Thymus (tissue), 14 donors: ENCODE measurements around the gene GAPDHS. TPM values are rescaled to one million over a fixed set of nuclear protein-coding genes. Genes with fewer than 3 reads are reported as not detected.

Experiments
- DNase-seq, 9 donors: peaks; one replicate each; pipeline ENCODE4 v3.0.0-alpha.2; 2013; ENCODE audit warnings: low spot score in 9 of 9, low read depth in 6 of 9, missing footprints in 1 of 9
- H3K27ac ChIP-seq, 2 donors: one replicate each; pipeline ENCODE4 v1.5.1; 2013; ENCODE audit warnings: control low read depth in 1 of 2, low read depth in 1 of 2, low read length in 1 of 2, mild to moderate bottlenecking in 1 of 2, moderate library complexity in 1 of 2
- H3K27me3 ChIP-seq, 2 donors: one replicate each; pipeline ENCODE4 v1.5.1; 2013; ENCODE audit warnings: low read length in 1 of 2; ENCODE audit not compliant: control insufficient read depth in 2 of 2, insufficient read depth in 1 of 2
- H3K36me3 ChIP-seq, 2 donors: one replicate each; pipeline ENCODE4 v1.5.1; 2013; ENCODE audit warnings: low read length in 1 of 2, mild to moderate bottlenecking in 1 of 2, moderate library complexity in 1 of 2; ENCODE audit not compliant: control insufficient read depth in 2 of 2, insufficient read depth in 2 of 2
- H3K4me1 ChIP-seq, 2 donors: one replicate each; pipeline ENCODE4 v1.5.1; 2013; ENCODE audit warnings: low read length in 2 of 2; ENCODE audit not compliant: control insufficient read depth in 2 of 2, insufficient read depth in 2 of 2
- H3K4me3 ChIP-seq, 2 donors: one replicate each; pipeline ENCODE4 v1.5.1; 2013; ENCODE audit warnings: low read length in 2 of 2, control low read depth in 1 of 2, mild to moderate bottlenecking in 1 of 2
- H3K9me3 ChIP-seq, 2 donors: one replicate each; pipeline ENCODE4 v1.5.1; 2013; ENCODE audit warnings: low read length in 1 of 2, mild to moderate bottlenecking in 1 of 2; ENCODE audit not compliant: control insufficient read depth in 2 of 2, insufficient read depth in 1 of 2
- WGBS: extraction: QIAGEN DNeasy Blood & Tissue Kit; methylation state at CpG from one replicate; pipeline ENCODE4 v1.1.7; 2013; 5-methylcytosine and 5-hydroxymethylcytosine counted together
- long read RNA-seq, 10 donors: transcript quantifications; one replicate each; lab custom pipeline, GENCODE V29; 2026
- polyA plus RNA-seq: library from polyadenylated mRNA; stranded (reverse); fragments of 200-250 nt; gene quantifications from one replicate; pipeline ENCODE4 v1.2.3, GENCODE V29; 2013
- total RNA-seq: library from RNA; stranded (reverse); fragments of 120-200 nt; gene quantifications from one replicate; pipeline ENCODE4 v1.2.4, GENCODE V29; 2013
- donor health status: healthy.

The GAPDHS gene
- total RNA-seq (0.19 TPM), polyA plus RNA-seq (0.16 TPM)
- long read RNA-seq, donor 1, result 0 reads
- long read RNA-seq, donor 2, result 0 reads
- long read RNA-seq, donor 3, result 0 reads
- long read RNA-seq, donor 4, result 0 reads
- long read RNA-seq, donor 5, result 0 reads
- long read RNA-seq, donor 6, result 0 reads
- long read RNA-seq, donor 7, result 0 reads
- long read RNA-seq, donor 8, result 0 reads
- long read RNA-seq, donor 9, result 0 reads
- long read RNA-seq, donor 10, result 0 reads

DNA sequence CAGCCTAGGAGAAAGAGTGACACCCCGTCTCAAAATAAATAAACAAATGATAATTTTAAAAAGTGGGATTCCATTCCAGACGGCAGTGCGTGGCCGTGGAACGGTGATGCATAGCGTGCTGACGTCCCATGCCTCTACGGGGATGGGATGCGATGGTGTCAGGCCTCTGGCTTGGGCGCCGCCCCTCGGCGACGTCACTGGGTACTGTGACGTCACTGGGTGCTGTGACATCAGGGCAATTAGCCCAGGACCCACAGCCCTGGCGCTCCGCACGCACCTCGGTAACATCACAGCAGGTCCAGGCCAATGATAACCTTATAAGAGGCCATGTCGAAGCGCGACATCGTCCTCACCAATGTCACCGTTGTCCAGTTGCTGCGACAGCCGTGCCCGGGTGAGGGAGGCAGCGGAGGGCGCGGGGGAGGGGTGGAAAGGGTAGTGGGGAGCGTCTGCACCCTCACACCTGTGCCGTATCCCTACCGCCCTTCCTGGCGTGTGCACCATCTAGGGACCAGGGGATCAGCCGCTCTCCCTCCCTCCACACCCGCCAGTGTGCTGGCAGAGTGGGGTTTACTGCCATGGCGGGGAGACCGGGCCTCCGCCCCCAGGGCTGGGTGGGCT lies at the start of gene GAPDHS:
Gene GAPDHS (plus strand): TSS at position 256 of the 621 bp plus-strand sequence. CDS start 72 bp downstream, at position 328.
- Histone ChIP-seq H3K4me3 (peak within 1 kb of the TSS; percentile 13 to 24), H3K27me3 (peaks cover 0 to 54% of the 10 kb centered on the region in 2 donors), H3K27ac (no peak within 1 kb of the TSS), H3K9me3 (no peaks in the 10 kb centered on the region), H3K36me3 (no peaks in the 10 kb centered on the region), H3K4me1 (peaks cover 6 to 9% of the 10 kb centered on the region in 2 donors)
- WGBS, result 53% methylated on average over 39 of the region's 39 CpGs
- no peak for DNase-seq

DNA sequence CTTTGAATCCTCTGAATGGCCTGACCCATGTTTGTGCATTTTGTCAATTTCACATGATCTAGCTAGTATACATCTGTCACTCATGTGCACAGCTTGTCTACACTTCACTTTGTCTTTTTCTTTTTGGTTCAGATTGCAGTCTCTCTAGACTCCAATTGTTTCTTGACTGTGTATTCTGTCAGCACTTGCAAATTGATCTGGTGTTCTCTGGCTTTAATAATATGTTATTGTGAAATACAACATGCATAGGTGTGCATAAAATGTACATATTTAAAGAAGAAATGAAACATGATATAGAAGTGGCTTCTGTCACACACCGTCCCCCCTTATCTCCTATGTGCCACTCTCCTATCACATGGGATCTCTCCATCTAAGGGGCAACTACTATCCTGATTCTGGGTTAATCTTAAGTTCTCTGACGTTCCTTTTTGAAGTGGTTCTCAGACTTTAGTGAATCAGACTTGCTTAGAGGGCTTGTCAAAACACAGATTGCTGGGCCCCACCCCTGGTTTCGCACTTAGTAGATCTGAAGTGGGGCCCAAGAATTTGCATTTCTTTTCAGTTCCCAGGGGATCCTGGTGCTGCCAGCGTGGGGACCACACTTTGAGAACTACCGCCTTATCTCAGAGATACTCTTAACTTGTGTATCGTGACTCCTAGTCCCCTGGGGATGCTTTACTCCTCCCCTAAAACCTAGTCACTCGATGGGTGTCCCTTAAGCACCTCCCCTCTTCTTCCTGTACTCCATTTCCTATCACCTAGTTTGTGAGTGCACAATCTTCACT lies 48.8 kb upstream of the GAPDHS start:
- Histone ChIP-seq H3K36me3 (no peaks in the 10 kb centered on the region), H3K4me1 (no peaks in the 10 kb centered on the region), H3K9me3 (no peaks in the 10 kb centered on the region), H3K27ac (no peak overlapping the region), H3K4me3 (no peak overlapping the region), H3K27me3 (peaks cover 0 to 15% of the 10 kb centered on the region in 2 donors)
- DNase-seq, result no peak
- WGBS, result 73% methylated on average over 7 of the region's 7 CpGs

DNA sequence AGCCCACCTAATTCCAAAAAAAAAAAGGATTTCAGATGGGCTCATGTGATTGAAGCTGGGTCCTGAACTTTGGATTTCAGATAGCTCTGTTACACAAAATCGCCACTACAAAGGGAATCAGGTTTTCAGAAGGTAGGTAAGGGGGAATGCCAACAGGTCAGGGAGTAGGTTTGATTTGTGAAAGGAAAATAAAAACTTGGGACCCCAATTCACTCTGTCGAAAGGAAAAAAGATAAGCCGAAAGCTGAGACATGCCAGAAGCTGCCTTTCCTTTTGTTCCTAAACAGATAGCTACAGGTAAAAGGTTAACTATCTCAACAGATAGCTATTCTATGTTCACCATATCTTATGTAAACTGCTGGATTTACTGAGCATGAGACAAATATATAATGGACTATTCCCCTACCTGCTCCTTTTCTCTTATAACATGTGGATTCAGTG lies 47.0 kb upstream of the GAPDHS start:
- Histone ChIP-seq H3K9me3 (no peaks in the 10 kb centered on the region), H3K4me1 (no peaks in the 10 kb centered on the region), H3K27me3 (peaks cover 0 to 21% of the 10 kb centered on the region in 2 donors), H3K4me3 (no peak overlapping the region), H3K27ac (no peak overlapping the region), H3K36me3 (no peaks in the 10 kb centered on the region)
- DNase-seq, result no peak
- WGBS, result 93% methylated on average over 3 of the region's 3 CpGs

DNA sequence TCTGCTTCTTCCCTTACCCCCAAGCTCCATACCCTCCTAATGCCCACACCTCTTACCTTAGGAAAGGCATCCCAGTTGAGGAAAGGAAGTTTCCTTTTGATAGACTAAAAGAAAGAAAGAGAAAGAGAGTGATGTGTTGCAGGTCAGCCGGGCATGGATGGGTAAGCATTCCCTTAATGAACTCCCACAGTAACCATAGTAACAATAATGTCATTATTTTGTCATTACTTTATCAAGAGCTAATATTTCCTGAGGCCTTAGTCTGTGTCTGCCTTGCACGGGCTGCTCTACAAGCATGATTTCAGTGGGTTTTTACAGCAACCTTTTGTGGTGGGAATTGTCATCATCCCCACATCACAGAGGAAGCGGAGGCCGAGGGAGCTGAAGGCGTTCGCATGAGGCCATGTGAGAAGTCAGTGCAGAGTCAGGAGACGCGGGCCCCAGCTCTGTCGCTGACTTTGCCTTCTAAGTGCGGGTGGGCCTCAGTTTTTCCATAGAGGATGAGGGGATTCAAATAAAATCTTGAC lies 45.5 kb upstream of the GAPDHS start:
- H3K27me3 ChIP-seq, result peaks cover 0 to 25% of the 10 kb centered on the region in 2 donors
- DNase-seq, result no peak
- no peaks in the 10 kb centered on the region for H3K36me3 ChIP-seq
- no peak overlapping the region for H3K4me3 ChIP-seq
- H3K27ac ChIP-seq, result no peak overlapping the region
- 93% methylated on average over 10 of the region's 10 CpGs for WGBS
- no peaks in the 10 kb centered on the region for H3K4me1 ChIP-seq
- no peaks in the 10 kb centered on the region for H3K9me3 ChIP-seq

DNA sequence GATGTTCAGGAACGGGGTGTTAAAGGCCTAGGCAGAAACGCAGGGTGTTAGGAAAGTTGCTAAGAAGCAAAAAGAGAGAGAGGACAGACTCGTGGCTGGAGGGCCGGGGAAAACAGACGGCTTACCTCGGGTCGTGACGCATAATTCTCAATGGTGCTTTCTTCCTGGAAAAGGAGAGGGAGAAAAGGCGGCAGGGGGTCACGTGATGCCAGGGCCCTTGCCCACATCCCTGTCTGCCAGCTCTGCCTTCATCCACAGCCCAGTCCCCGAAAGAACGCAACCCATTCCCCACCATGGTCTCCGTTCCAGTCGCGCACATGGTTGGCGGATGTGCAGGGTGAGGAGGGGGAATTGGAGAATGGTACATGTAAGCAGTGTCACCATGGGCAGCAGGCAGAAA lies 44.6 kb upstream of the GAPDHS start:
- Histone ChIP-seq H3K36me3 (no peaks in the 10 kb centered on the region), H3K4me3 (no peak overlapping the region), H3K4me1 (no peaks in the 10 kb centered on the region), H3K27me3 (peaks cover 0 to 25% of the 10 kb centered on the region in 2 donors), H3K27ac (no peak overlapping the region), H3K9me3 (no peaks in the 10 kb centered on the region)
- 92% methylated on average over 16 of the region's 16 CpGs for WGBS
- DNase-seq, result no peak

DNA sequence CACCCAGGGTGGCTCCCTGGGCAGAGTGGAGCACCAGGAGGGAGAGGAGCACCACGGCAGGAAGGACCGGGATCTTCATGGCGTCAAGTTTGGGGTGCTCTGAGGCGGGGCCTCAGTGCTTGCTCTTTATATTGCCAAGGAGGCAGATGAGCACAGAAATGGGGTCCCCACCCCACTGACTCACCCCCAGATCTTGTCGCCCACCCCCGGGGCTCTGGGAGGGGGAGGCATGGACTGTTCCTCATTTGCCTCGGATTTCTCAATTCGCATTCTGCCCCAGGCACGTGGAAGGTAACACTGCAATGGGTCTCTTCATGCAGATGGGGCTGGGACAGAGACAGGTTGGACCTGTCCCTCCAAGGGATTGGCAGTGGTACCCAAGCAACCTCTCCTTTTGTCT lies 42.9 kb upstream of the GAPDHS start, which contains the start of gene KRTDAP:
Gene KRTDAP (minus strand): TSS at position 101 of the 400 bp plus-strand sequence. CDS start 22 bp downstream, at position 79.
- no peak within 1 kb of the TSS for H3K4me3 ChIP-seq
- WGBS, result 91% methylated on average over 9 of the region's 9 CpGs
- H3K27ac ChIP-seq, result no peak within 1 kb of the TSS
- H3K4me1 ChIP-seq, result no peaks in the 10 kb centered on the region
- H3K36me3 ChIP-seq, result no peaks in the 10 kb centered on the region
- peaks cover 0 to 31% of the 10 kb centered on the region in 2 donors for H3K27me3 ChIP-seq
- no peak for DNase-seq
- no peaks in the 10 kb centered on the region for H3K9me3 ChIP-seq

DNA sequence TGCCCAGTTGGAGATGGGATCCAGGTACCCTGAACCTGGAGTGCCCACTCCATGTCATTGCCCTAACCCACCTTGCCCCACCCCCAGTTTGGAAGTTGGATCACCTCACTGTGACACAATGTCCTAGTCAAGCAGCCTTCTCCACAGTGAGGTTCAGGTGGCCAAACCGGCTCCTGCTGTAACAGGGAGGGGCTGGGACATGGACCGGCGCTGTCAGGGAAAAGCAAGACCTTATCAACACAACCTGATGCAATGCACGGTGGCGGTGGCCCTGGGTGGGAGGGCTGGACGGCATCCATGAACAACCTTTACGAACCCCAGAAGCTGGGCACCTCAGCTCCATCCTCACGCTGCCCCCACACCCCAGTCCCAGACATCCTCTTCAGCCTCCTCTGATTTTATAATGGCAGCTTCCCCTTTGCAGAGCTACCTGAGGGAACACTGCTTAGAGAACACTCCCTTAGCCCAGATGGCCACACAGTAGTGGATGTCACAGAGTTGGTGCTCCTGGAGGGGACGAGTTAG lies 41.4 kb upstream of the GAPDHS start:
- DNase-seq, result no peak
- no peak overlapping the region for H3K27ac ChIP-seq
- no peaks in the 10 kb centered on the region for H3K4me1 ChIP-seq
- no peaks in the 10 kb centered on the region for H3K36me3 ChIP-seq
- no peak overlapping the region for H3K4me3 ChIP-seq
- no peaks in the 10 kb centered on the region for H3K9me3 ChIP-seq
- peaks cover 0 to 31% of the 10 kb centered on the region in 2 donors for H3K27me3 ChIP-seq
- WGBS, result 94% methylated on average over 9 of the region's 9 CpGs

DNA sequence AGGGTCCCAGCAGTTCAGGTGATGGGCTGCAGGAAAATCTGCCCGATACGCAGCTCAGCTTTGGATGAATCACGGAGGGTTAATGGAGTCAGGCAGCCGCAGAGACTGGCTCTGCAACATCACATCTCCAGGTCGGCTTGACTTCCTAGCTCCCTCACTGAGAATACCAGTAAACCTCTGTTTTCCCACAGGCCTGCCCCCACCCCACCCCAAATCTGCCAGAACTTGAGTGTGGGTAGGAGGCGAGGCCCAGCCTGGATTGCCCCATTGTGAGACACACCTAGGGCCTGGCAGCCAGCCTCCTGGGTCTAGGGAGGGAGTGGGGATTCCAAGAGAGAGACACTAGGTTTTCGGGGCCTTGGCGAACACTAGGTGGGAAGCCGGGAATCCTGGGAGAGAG lies 39.3 kb upstream of the GAPDHS start:
- Histone ChIP-seq H3K4me1 (no peaks in the 10 kb centered on the region), H3K36me3 (no peaks in the 10 kb centered on the region), H3K9me3 (no peaks in the 10 kb centered on the region), H3K27me3 (peaks cover 0 to 23% of the 10 kb centered on the region in 2 donors), H3K27ac (no peak overlapping the region), H3K4me3 (no peak overlapping the region)
- no peak for DNase-seq
- WGBS, result 95% methylated on average over 9 of the region's 9 CpGs
